Hepatocyte (in vitro differentiated cells): Measurements from ENCODE around the gene B3GNT7.

ENCODE experiments used
- EZH2 ChIP-seq: fragments of 200-600 bp; sonication (generic); IDR thresholded peaks from 2 replicates; pipeline ENCODE4 v1.6.1; 2016; ENCODE audit warnings: antibody characterized with exemption, mild to moderate bottlenecking, borderline replicate concordance
- TF ChIP-seq, protein P1 (sequence below): fragments of 200-600 bp; sonication (generic); IDR thresholded peaks from 2 replicates; pipeline ENCODE4 v1.5.1; 2016; ENCODE audit warnings: antibody characterized with exemption, mild to moderate bottlenecking; ENCODE audit not compliant: poor library complexity

- TF ChIP-seq, protein P1, sequence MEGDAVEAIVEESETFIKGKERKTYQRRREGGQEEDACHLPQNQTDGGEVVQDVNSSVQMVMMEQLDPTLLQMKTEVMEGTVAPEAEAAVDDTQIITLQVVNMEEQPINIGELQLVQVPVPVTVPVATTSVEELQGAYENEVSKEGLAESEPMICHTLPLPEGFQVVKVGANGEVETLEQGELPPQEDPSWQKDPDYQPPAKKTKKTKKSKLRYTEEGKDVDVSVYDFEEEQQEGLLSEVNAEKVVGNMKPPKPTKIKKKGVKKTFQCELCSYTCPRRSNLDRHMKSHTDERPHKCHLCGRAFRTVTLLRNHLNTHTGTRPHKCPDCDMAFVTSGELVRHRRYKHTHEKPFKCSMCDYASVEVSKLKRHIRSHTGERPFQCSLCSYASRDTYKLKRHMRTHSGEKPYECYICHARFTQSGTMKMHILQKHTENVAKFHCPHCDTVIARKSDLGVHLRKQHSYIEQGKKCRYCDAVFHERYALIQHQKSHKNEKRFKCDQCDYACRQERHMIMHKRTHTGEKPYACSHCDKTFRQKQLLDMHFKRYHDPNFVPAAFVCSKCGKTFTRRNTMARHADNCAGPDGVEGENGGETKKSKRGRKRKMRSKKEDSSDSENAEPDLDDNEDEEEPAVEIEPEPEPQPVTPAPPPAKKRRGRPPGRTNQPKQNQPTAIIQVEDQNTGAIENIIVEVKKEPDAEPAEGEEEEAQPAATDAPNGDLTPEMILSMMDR = no peak
- TF ChIP-seq EZH2 = no peak
These were observed 34.6 kb upstream of the B3GNT7 start for GRCh38 chr2:231360881-231361371.
